MM.1S (cell line): Measurements from ENCODE around the gene ZSCAN5A.

Source experiments
- CTCF ChIP-seq: fragments of 300-600 bp; sonication (generic); IDR thresholded peaks from 2 replicates; pipeline ENCODE4 v1.5.1; 2016; ENCODE audit warnings: antibody characterized with exemption, low read length, mixed read lengths
- EZH2 ChIP-seq: fragments of 300-600 bp; sonication (generic); optimal IDR thresholded peaks from 2 replicates; pipeline ENCODE3; 2017; ENCODE audit warnings: low read depth, mild to moderate bottlenecking, antibody characterized with exemption, low read length, mixed read lengths
- EZH2phosphoT487 ChIP-seq: fragments of 300-600 bp; sonication (generic); IDR thresholded peaks from 2 replicates; pipeline ENCODE4 v1.6.1; 2018; ENCODE audit warnings: antibody characterized with exemption, low read length

GRCh38 chr19:56269348-56269747, 45.3 kb downstream of the ZSCAN5A start:
- TF ChIP-seq CTCF, result no peak
- TF ChIP-seq EZH2, result no peak
- TF ChIP-seq EZH2phosphoT487, result no peak
